OCI-LY3 (cell line): ENCODE data around the gene DNAH17.

ENCODE experiments used
- EZH2phosphoT487 ChIP-seq: fragments of 200-600 bp; shearing (Covaris generic); IDR thresholded peaks from 2 replicates; pipeline ENCODE4 v1.6.1; 2018; ENCODE audit warnings: antibody characterized with exemption, mixed run types, low read depth
- TF ChIP-seq, protein P1 (sequence below): fragments of 200-600, 300-600 bp; sonication (generic); IDR thresholded peaks from 2 replicates; pipeline ENCODE4 v1.5.1; 2014; ENCODE audit warnings: antibody characterized with exemption, low read length, low read depth

DNA sequence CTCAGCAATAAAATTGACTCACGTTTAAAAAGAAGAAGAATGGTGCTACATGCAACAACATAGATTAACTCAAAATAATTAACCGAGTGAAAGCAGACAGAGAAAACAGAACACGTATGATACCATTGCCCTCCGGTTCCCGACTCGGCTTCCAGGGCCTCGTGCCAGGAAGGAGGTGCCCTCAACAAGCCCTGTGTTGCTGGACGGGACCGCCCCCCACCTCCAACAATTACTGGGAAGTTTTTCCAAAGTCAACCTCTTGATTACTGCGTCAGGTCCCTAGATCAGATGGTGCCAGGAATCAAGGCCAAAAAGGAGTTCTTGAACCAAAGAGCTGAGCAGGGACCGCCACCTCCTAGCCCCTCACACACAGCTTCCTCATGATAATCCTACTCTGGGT, 20.4 kb downstream of the DNAH17 start:
- TF ChIP-seq, protein P1, sequence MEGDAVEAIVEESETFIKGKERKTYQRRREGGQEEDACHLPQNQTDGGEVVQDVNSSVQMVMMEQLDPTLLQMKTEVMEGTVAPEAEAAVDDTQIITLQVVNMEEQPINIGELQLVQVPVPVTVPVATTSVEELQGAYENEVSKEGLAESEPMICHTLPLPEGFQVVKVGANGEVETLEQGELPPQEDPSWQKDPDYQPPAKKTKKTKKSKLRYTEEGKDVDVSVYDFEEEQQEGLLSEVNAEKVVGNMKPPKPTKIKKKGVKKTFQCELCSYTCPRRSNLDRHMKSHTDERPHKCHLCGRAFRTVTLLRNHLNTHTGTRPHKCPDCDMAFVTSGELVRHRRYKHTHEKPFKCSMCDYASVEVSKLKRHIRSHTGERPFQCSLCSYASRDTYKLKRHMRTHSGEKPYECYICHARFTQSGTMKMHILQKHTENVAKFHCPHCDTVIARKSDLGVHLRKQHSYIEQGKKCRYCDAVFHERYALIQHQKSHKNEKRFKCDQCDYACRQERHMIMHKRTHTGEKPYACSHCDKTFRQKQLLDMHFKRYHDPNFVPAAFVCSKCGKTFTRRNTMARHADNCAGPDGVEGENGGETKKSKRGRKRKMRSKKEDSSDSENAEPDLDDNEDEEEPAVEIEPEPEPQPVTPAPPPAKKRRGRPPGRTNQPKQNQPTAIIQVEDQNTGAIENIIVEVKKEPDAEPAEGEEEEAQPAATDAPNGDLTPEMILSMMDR = no peak
- no peak for TF ChIP-seq EZH2phosphoT487
